ENCODE results near the gene TNFAIP1. TPM values are rescaled to one million over a fixed set of nuclear protein-coding genes. Genes with fewer than 3 reads are reported as not detected.

TNFAIP1 gene
- total and polyA plus RNA-seq, 8 donors = 11.5 to 56.8 (median 25.3) TPM

GRCh38 chr17:28325211-28325610, 10.3 kb upstream of the TNFAIP1 start:
- TF ChIP-seq CTCF (IDR thresholded peaks at IDR 0.05) = no peak
- peaks cover 25 to 55% (median 53%) of the 10 kb centered on the region in 3 donors for H3K4me1 ChIP-seq
- H3K27ac ChIP-seq = peak overlapping the region; percentile 51 to 84 (median 68)
- DNase-seq (no peak), ATAC-seq (peak in 1 of 4 donors; percentile 1), FAIRE-seq (no peak)
- H3K9me3 ChIP-seq = no peaks in the 10 kb centered on the region
- intact Hi-C loops (cut with DNase I) = no loop called here
- no peak overlapping the region for H3K4me3 ChIP-seq
- 16 to 18% methylated on average over 5 of the region's 5 CpGs for WGBS, 2 donors
- H3K36me3 ChIP-seq = peaks cover 0 to 25% (median 8%) of the 10 kb centered on the region in 3 donors
- H3K27me3 ChIP-seq = no peaks in the 10 kb centered on the region

- Histone ChIP-seq H3K36me3 (peaks cover 0 to 25% (median 8%) of the 10 kb centered on the region in 3 donors), H3K27me3 (no peaks in the 10 kb centered on the region), H3K4me3 (no peak overlapping the region), H3K4me1 (peaks cover 25 to 55% (median 53%) of the 10 kb centered on the region in 3 donors), H3K9me3 (no peaks in the 10 kb centered on the region), H3K27ac (peak overlapping the region in 3 of 4 donors; percentile 51 to 84 (median 79))
- ATAC-seq (peak in 3 of 4 donors; percentile 21 to 33 (median 30)), DNase-seq (peak in 1 of 6 donors; percentile 43), FAIRE-seq (no peak)
- WGBS, 2 donors = 12 to 20% methylated on average over 7 of the region's 7 CpGs
- intact Hi-C loops (cut with DNase I) = no loop called here
- TF ChIP-seq CTCF (IDR thresholded peaks at IDR 0.05) = no peak
Observed at GRCh38 chr17:28326114-28326513, 9.4 kb upstream of the TNFAIP1 start.

- Histone ChIP-seq H3K27me3 (no peaks in the 10 kb centered on the region), H3K9me3 (no peaks in the 10 kb centered on the region), H3K36me3 (peaks cover 0 to 29% (median 8%) of the 10 kb centered on the region in 3 donors), H3K27ac (peak overlapping the region in 2 of 4 donors; percentile 55 to 79), H3K4me1 (peaks cover 25 to 58% (median 56%) of the 10 kb centered on the region in 3 donors), H3K4me3 (no peak overlapping the region)
- intact Hi-C loops (cut with DNase I) = no loop called here
- TF ChIP-seq CTCF (IDR thresholded peaks at IDR 0.05) = no peak
- no peak for FAIRE-seq
- no peak for ATAC-seq
- WGBS, 2 donors = 67 to 76% methylated on average over 9 of the region's 9 CpGs
- peak in 1 of 6 donors; percentile 8 for DNase-seq
Observed at GRCh38 chr17:28327031-28327607, 8.4 kb upstream of the TNFAIP1 start.

GRCh38 chr17:28327709-28328108, 7.9 kb upstream of the TNFAIP1 start:
- DNase-seq (no peak), ATAC-seq (no peak), FAIRE-seq (no peak)
- Histone ChIP-seq H3K4me1 (peaks cover 25 to 57% (median 50%) of the 10 kb centered on the region in 3 donors), H3K4me3 (no peak overlapping the region), H3K27me3 (no peaks in the 10 kb centered on the region), H3K9me3 (no peaks in the 10 kb centered on the region), H3K27ac (peak overlapping the region in 1 of 4 donors; percentile 79), H3K36me3 (peaks cover 0 to 29% (median 8%) of the 10 kb centered on the region in 3 donors)
- no peak for TF ChIP-seq CTCF (IDR thresholded peaks at IDR 0.05)
- 39 to 44% methylated on average over 3 of the region's 3 CpGs for WGBS, 2 donors
- intact Hi-C loops (cut with DNase I) = no loop called here

- Histone ChIP-seq H3K9me3 (no peaks in the 10 kb centered on the region), H3K27ac (peak overlapping the region in 1 of 4 donors; percentile 79), H3K4me3 (no peak overlapping the region), H3K36me3 (peaks cover 0 to 29% (median 8%) of the 10 kb centered on the region in 3 donors), H3K27me3 (no peaks in the 10 kb centered on the region), H3K4me1 (peaks cover 25 to 52% (median 46%) of the 10 kb centered on the region in 3 donors)
- intact Hi-C loops (cut with DNase I) = no loop called here
- 70 to 79% methylated on average over 4 of the region's 4 CpGs for WGBS, 2 donors
- ATAC-seq (no peak), DNase-seq (peak in 1 of 6 donors; percentile 3), FAIRE-seq (no peak)
- no peak for TF ChIP-seq CTCF (IDR thresholded peaks at IDR 0.05)
Observed at GRCh38 chr17:28328325-28328724, 7.2 kb upstream of the TNFAIP1 start.
